ENCODE measurements around the gene CCR1.

GRCh38 chr3:46196261-46196957 lies 11.7 kb downstream of the CCR1 start:
- no peak for TF ChIP-seq CTCF (conservative IDR thresholded peaks at IDR 0.05; ENCODE audit: low read depth in 2 of 2)
- TF ChIP-seq REST (IDR thresholded peaks at IDR 0.05; ENCODE audit: unreplicated experiment) = no peak
- no peak for TF ChIP-seq EZH2phosphoT487 (IDR thresholded peaks at IDR 0.05; ENCODE audit: unreplicated experiment)
